ENCODE measurements around the gene TRIO. TPM values are rescaled to one million over a fixed set of nuclear protein-coding genes. Genes with fewer than 3 reads are reported as not detected.

TRIO gene
- total RNA-seq, 1 donor from 2014 or later: 223 TPM

- intact Hi-C loops (cut with micrococcal nuclease): no loop called here
- TF ChIP-seq CTCF (IDR thresholded peaks at IDR 0.05): no peak
- CTCF ChIA-PET: no interaction called here
- ATAC-seq (ENCODE audit: low read depth) (no peak), DNase-seq (no peak)
- peaks cover 15% of the 10 kb centered on the region for H3K36me3 Mint-ChIP-seq (ENCODE audit: low read depth)
- H3K9me3 Mint-ChIP-seq: peaks cover 5% of the 10 kb centered on the region
- peaks cover 67% of the 10 kb centered on the region for H3K4me1 Mint-ChIP-seq
- H3K27me3 Mint-ChIP-seq: no peaks in the 10 kb centered on the region
- peak overlapping the region; percentile 38 for H3K27ac Mint-ChIP-seq
- POLR2A ChIA-PET: no interaction called here
- no peak overlapping the region for H3K4me3 Mint-ChIP-seq
Observed at GRCh38 chr5:14161825-14162556, 18.8 kb downstream of the TRIO start.

GRCh38 chr5:14164164-14165163 is 21.3 kb downstream of the TRIO start:
- POLR2A ChIA-PET: interaction anchor here (1.3 kb wide), 1 partner anchor 7 kb away, joined by 8 read pairs; no protein-coding TSS in a partner anchor
- CTCF ChIA-PET: interaction anchor here (1.1 kb wide), 1 partner anchor 10 kb away, joined by 3 read pairs; no protein-coding TSS in a partner anchor
- Mint-ChIP-seq H3K27ac (peak overlapping the region; percentile 59), H3K27me3 (no peaks in the 10 kb centered on the region), H3K4me1 (peaks cover 85% of the 10 kb centered on the region), H3K36me3 (ENCODE audit: low read depth) (peaks cover 15% of the 10 kb centered on the region), H3K9me3 (peaks cover 5% of the 10 kb centered on the region), H3K4me3 (no peak overlapping the region)
- no peak for DNase-seq
- intact Hi-C loops (cut with micrococcal nuclease): no loop called here
- ATAC-seq (ENCODE audit: low read depth): no peak
- no peak for TF ChIP-seq CTCF (IDR thresholded peaks at IDR 0.05)

- no peak for TF ChIP-seq CTCF (IDR thresholded peaks at IDR 0.05)
- intact Hi-C loops (cut with micrococcal nuclease): loop anchor here (1.0 kb wide), 1 partner anchor 9 kb away; no protein-coding TSS in a partner anchor
- H3K27me3 Mint-ChIP-seq: no peaks in the 10 kb centered on the region
- peak overlapping the region; percentile 59 for H3K27ac Mint-ChIP-seq
- peaks cover 5% of the 10 kb centered on the region for H3K9me3 Mint-ChIP-seq
- CTCF ChIA-PET: interaction anchor here (1.1 kb wide), 1 partner anchor 11 kb away, joined by 3 read pairs; no protein-coding TSS in a partner anchor
- H3K4me3 Mint-ChIP-seq: peak overlapping the region; percentile 24
- H3K36me3 Mint-ChIP-seq (ENCODE audit: low read depth): peaks cover 15% of the 10 kb centered on the region
- DNase-seq: no peak
- POLR2A ChIA-PET: interaction anchor here (0.6 to 1.3 kb wide), 2 partner anchors 8 to 82 kb away, joined by 5 to 8 read pairs; no protein-coding TSS in a partner anchor
- peaks cover 85% of the 10 kb centered on the region for H3K4me1 Mint-ChIP-seq
- no peak for ATAC-seq (ENCODE audit: low read depth)
Observed at GRCh38 chr5:14165375-14166106, 22.4 kb downstream of the TRIO start.

GRCh38 chr5:14166437-14166836 is 23.3 kb downstream of the TRIO start:
- Mint-ChIP-seq H3K4me1 (peaks cover 83% of the 10 kb centered on the region), H3K36me3 (ENCODE audit: low read depth) (peaks cover 15% of the 10 kb centered on the region)
- POLR2A ChIA-PET: interaction anchor here (2.7 kb wide), 1 partner anchor 11 kb away, joined by 31 read pairs; no protein-coding TSS in a partner anchor

More at GRCh38 chr5:14166437-14166836, 23.3 kb downstream of the TRIO start:
- Mint-ChIP-seq H3K27me3 (no peaks in the 10 kb centered on the region), H3K27ac (peak overlapping the region; percentile 85), H3K9me3 (peaks cover 5% of the 10 kb centered on the region), H3K4me3 (no peak overlapping the region)
- ATAC-seq (ENCODE audit: low read depth): no peak
- no peak for TF ChIP-seq CTCF (IDR thresholded peaks at IDR 0.05)
- DNase-seq: no peak
- CTCF ChIA-PET: no interaction called here
- intact Hi-C loops (cut with micrococcal nuclease): loop anchor here (1.0 kb wide), 1 partner anchor 8 kb away; no protein-coding TSS in a partner anchor
